ENCODE results near the gene SLITRK5.

The SLITRK5 gene
- total RNA-seq: 0.04 to 3.8 reads per million in 2 experiments

- no peak for DNase-seq (ENCODE audit: low read depth)
Measured at GRCh38 chr13:87671031-87671752, at the start of gene SLITRK5. Gene SLITRK5 (plus strand): TSS chr13:87671371. CDS start chr13:87675389, 4,018 bp downstream.

GRCh38 chr13:87622971-87623370 is 48.2 kb upstream of the SLITRK5 start:
- DNase-seq (ENCODE audit: low read depth): no peak

GRCh38 chr13:87656306-87656705 is 14.9 kb upstream of the SLITRK5 start:
- no peak for DNase-seq (ENCODE audit: low read depth)

GRCh38 chr13:87661471-87661870 is 9.7 kb upstream of the SLITRK5 start:
- DNase-seq (ENCODE audit: low read depth): no peak

GRCh38 chr13:87666831-87667230 is 4.3 kb upstream of the SLITRK5 start:
- DNase-seq (ENCODE audit: low read depth): no peak

GRCh38 chr13:87667686-87668085 is 3.5 kb upstream of the SLITRK5 start:
- DNase-seq (ENCODE audit: low read depth): no peak

- DNase-seq (ENCODE audit: low read depth): no peak
Measured at GRCh38 chr13:87669379-87669978, 1.7 kb upstream of the SLITRK5 start.

- DNase-seq (ENCODE audit: low read depth): no peak
Measured at GRCh38 chr13:87671753-87672605, 808 bp downstream of the SLITRK5 start.

GRCh38 chr13:87674247-87674738 is 3.1 kb downstream of the SLITRK5 start:
- DNase-seq (ENCODE audit: low read depth): no peak

GRCh38 chr13:87675851-87676250 is 4.7 kb downstream of the SLITRK5 start:
- DNase-seq (ENCODE audit: low read depth): no peak

- DNase-seq (ENCODE audit: low read depth): no peak
Measured at GRCh38 chr13:87676254-87677042, 5.3 kb downstream of the SLITRK5 start.

- DNase-seq (ENCODE audit: low read depth): no peak
Measured at GRCh38 chr13:87677043-87677495, 5.9 kb downstream of the SLITRK5 start.

- DNase-seq (ENCODE audit: low read depth): no peak
Measured at GRCh38 chr13:87677496-87678371, 6.6 kb downstream of the SLITRK5 start.

GRCh38 chr13:87678372-87678752 is 7.2 kb downstream of the SLITRK5 start:
- DNase-seq (ENCODE audit: low read depth): no peak

GRCh38 chr13:87680298-87680697 is 9.1 kb downstream of the SLITRK5 start:
- no peak for DNase-seq (ENCODE audit: low read depth)

- no peak for DNase-seq (ENCODE audit: low read depth)
Measured at GRCh38 chr13:87684850-87685742, 13.9 kb downstream of the SLITRK5 start.

GRCh38 chr13:87696458-87696857 is 25.3 kb downstream of the SLITRK5 start:
- no peak for DNase-seq (ENCODE audit: low read depth)

- no peak for DNase-seq (ENCODE audit: low read depth)
Measured at GRCh38 chr13:87698268-87698667, 27.1 kb downstream of the SLITRK5 start.

- no peak for DNase-seq (ENCODE audit: low read depth)
Measured at GRCh38 chr13:87709947-87710346, 38.8 kb downstream of the SLITRK5 start.

GRCh38 chr13:87712012-87712411 is 40.8 kb downstream of the SLITRK5 start:
- DNase-seq (ENCODE audit: low read depth): no peak

All from T follicular helper cell (primary cell).